Activated CD4-positive, alpha-beta T cell treated with anti-CD3 and anti-CD28 coated beads, Interleukin-2, amount 50 U/mL, for 4 hours (primary cell): Measurements from ENCODE around the gene LIPG.
"Not testable (repeated sequence)": the region's sequence is repeated elsewhere in the genome, so short reads cannot be mapped to it uniquely, and the experiment has no call there.

Experiments
- DNase-seq, 2 experiments: peaks; one replicate each; pipeline ENCODE4 v3.0.0-alpha.2; 2020

Gene LIPG

GRCh38 chr18:49546719-49547273 lies 15.1 kb upstream of the LIPG start:
- DNase-seq = no peak

GRCh38 chr18:49547701-49548100 lies 14.2 kb upstream of the LIPG start:
- DNase-seq = no peak

GRCh38 chr18:49548229-49548636 lies 13.6 kb upstream of the LIPG start:
- DNase-seq = no peak

- DNase-seq = no peak
Observed at GRCh38 chr18:49550621-49551339, 11.1 kb upstream of the LIPG start.

GRCh38 chr18:49553003-49553402 lies 8.9 kb upstream of the LIPG start:
- DNase-seq = no peak

DNA sequence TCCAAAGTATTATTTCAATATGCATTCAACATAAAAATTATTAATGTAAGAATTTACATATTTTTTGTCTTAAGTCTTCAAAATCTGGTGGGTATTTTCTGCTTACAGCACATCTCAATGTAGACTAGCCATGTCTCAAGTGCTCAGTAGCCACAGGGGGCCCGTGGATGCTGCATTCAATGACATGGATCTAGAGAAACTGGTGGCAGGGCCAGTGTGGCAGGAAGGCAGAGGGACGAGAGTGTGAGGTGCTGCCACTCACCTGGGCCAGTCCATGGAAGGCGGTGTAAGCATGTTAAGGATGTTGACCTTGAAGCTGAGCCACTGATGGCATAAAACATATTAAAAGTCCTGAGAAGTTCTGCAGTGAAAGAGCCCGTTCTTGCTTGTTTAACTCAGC lies 6.2 kb upstream of the LIPG start:
- DNase-seq = no peak

GRCh38 chr18:49558356-49558755 lies 3.5 kb upstream of the LIPG start:
- no peak for DNase-seq

DNA sequence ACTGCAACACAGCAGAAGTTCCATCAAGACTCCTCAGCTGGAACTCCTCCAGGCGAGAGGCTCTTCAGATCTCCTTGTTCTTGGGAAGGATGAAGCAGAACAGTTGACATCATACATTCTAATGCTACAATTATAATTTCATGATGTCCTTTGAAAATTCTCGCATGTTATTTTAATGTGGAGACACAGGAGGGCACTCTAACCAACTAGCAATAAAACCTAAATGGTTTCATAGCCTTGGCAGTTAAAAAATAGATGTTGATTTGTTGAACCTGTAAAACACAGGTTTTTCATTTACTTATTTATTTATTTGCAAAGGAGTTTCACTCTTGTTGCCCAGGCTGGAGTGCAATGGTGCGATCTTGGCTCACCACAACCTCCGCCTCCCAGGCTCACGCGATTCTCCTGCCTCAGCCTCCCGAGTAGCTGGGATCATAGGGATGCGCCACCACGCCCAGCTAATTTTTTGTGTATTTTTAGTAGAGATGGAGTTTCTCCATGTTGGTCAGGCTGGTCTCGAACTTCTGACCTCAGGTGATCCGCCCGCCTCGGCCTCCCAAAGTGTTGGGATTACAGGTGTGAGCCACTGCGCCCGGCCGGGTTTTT lies 2.4 kb upstream of the LIPG start:
- not testable (repeated sequence) for DNase-seq

GRCh38 chr18:49560277-49560623 lies 1.6 kb upstream of the LIPG start:
- no peak for DNase-seq

- DNase-seq = no peak
Observed at GRCh38 chr18:49560624-49561288, 1.1 kb upstream of the LIPG start.

DNA sequence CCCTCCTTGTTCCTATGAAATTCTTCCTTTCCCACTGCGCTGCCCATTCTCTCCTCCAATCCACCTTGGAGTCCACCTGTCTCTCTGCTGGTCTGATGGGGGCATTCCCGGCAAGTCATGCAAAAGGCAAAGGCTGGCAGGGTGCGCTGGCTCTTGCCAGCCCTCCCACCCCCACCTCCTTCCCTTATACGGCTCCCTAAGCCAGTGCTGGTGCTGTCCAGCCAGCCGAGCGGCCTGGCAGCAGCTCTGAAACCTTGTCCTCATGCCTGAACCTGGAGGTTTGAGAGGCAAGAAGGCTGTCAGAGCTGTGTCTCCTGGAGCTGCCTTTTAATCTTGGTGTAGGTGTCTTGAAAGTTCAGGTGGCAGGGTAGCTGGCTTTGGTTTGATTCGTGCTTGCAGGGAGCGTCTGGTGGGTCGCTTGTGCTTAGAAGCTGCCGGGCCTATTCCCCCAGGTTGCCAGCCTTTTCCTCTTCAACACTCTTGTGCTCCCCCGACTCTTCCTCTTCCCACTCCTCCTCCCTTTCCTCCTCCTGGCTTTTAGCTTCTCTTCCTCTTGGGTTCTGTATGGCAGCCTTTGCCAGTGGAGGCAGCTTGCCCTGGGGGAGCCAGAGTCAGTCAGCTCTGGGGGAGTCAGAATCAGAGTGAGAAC lies 748 bp downstream of the LIPG start:
- DNase-seq = no peak

DNA sequence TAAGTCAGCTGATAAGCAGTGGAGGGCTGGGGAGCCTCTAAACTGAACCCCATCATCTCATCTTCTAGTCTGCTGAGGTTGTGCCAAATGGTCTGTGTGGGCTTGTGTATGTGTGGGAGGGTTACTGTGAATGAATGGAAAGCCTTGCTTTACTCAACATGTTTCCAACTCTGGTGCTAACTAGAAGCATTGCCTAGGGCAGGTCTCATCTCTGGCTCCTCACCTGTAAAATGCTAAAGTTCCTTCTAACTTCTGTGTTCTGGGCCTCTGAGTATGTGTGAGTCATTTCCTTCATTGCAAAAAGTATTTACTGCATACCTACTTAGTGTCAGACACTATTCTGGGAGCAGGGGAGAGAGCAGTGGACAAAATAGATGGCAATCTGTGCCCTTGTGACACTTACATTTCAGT lies 1.3 kb downstream of the LIPG start:
- no peak for DNase-seq

GRCh38 chr18:49563701-49564517 lies 2.1 kb downstream of the LIPG start:
- DNase-seq = no peak

DNA sequence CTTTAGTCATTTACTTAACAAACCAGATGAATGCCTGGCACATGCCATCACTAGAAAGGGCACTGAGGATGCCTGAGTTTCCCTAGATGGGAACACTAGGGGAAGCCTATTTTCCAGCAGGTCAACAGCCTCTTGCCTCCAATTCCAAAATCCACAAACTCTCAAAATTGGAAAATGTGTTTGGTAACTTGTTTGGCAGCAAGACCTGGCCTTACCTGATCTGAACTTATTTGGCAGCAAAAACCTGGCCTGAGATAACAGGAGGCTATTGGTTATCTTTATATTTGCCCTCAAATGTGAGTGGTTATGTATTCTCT lies 2.6 kb downstream of the LIPG start:
- no peak for DNase-seq

GRCh38 chr18:49565101-49565500 lies 3.2 kb downstream of the LIPG start:
- DNase-seq = no peak

DNA sequence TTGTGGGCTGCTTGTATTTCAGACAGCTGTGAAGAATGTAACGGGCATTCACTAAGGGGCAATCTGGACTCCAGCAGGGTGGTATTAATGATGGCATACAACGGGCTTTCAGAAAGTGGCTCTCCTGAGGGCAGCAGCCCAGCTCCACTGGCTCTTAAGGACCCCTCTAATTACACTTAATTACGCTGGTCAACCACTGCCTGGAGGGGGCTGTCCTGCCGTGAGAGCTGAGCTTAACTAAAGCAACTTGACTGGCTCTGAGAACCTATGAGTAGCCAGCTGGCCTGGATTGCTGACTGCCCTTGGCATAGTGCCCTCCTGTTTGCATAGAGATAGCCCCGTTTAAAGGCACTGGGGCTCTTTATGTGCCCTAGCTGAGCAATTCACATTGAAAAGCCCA lies 3.8 kb downstream of the LIPG start:
- DNase-seq = no peak

DNA sequence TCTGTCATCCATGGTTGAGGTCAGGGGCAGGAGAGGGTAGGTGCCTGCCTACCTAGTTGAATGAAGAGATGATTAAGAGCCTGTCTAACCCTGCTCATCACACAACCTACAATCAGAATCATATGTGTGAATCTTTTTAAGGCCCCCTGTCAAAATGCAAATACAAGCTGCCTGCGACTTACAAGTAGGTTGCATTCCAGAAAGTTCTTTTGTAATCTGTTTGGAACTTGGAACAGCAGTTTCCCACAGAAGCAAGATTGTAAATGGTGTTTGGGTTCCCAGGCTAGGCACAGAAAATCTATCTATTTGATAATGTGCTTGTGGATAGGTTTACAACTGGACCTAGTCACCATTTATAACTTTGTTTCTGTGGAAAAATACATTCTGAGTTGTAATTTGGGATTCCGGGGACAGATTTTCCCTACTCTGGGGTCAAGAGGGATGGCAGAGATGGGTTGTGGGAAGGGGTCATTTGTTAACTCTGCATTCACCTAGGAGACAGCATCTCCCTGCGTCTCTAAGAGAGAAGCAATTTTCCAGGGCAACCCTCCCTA lies 4.4 kb downstream of the LIPG start:
- DNase-seq = no peak

GRCh38 chr18:49566985-49567384 lies 5.1 kb downstream of the LIPG start:
- DNase-seq = no peak

DNA sequence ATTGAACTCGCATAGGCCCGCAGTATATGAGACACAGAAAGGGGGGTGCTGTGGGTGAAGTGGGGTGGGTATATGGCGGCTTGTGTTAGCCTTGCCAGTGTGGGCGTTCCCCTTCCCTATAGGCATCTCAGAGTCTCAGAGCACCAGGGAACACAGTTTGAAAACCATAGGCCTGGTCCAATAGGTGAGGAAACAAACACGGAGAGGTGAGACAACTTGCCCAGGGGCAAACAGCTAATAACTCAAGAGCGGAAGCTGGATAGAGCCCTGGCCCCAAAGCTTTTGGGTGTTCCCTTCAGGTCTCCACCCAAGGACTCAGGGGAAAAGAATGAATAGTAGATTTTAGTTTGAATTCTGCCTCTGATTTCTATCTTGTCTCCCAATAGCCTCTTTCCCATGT lies 7.9 kb downstream of the LIPG start:
- DNase-seq = no peak

DNA sequence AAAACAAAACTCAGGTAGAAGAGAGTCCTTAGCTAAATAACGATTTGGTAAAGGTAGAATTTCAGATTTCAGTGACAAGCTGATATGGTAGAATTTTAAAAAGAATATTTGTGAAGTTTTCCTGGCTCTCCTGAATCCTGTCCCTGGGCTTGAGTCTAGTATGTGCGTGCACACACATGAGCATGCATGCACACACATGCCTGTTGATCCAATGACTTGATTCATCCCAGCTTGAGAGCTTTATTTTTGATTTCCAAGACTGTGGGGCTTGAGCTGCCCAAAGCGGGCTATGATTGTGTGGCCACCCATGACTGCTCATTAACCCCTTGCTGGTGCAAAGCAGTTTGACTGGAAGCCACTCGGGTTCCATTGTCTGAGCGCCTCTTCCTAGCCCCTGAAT lies 9.0 kb downstream of the LIPG start:
- DNase-seq = no peak

GRCh38 chr18:49572611-49573345 lies 10.9 kb downstream of the LIPG start:
- no peak for DNase-seq

DNA sequence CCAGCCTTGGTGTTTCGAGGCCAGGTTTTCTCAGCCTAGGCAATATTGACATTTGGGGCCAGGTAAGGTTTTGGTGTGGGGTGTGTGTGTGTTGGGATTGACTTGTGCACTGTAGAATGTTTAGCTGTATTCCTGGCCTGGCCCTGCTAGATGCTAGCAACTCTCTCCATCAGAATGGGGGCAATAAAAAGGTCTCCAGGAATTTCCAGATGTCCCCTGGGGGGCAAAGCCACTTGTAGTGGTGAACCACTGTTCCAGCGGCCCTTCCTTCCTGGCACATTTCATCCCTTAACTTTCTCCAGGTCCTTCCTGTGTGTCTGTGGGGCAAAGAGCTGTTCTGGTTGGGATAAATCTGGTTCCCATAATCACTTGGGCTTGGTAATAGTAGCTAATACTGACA lies 12.0 kb downstream of the LIPG start:
- DNase-seq = no peak
